Coronary artery (tissue), 2 donors: ENCODE results near the gene PLEKHG1.

Experiments used
- DNase-seq: peaks from one replicate; pipeline ENCODE4 v3.0.0-alpha.2; 2017; ENCODE audit warnings: low spot score
- H3K27ac ChIP-seq, 2 donors: fragments of 200-600 bp; sonication (generic); one replicate each; pipeline ENCODE4 v1.5.1; 2016 to 2019
- H3K4me3 ChIP-seq: fragments of 200-600 bp; sonication (generic); 2 replicates; pipeline ENCODE4 v1.5.1; 2016; ENCODE audit warnings: mild to moderate bottlenecking, moderate library complexity
- TF ChIP-seq, protein P1 (sequence below): fragments of 200-600 bp; sonication (generic); IDR thresholded peaks from one replicate; pipeline ENCODE4 v1.5.1; 2019; ENCODE audit warnings: antibody characterized with exemption

PLEKHG1 gene

DNA sequence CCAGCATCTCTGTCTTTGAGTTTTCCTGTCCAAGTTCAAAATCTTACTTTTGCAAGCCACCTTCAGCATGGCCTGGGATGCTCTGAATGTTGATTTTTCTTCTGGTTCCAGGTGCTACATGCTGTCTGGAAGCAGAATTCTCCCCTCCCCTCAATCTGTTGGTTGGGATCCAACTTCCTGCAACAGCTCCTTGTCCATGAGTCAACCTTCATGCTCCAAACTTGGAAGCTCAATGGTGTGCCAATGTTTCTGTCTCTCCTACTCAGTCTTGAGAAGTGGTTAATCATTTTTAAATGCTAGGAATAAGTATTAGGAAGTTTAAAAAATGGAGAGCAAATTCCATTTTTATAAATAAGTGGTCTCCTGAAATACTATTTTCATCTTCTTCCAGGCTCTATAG lies 33.2 kb upstream of the PLEKHG1 start:
- TF ChIP-seq, protein P1, sequence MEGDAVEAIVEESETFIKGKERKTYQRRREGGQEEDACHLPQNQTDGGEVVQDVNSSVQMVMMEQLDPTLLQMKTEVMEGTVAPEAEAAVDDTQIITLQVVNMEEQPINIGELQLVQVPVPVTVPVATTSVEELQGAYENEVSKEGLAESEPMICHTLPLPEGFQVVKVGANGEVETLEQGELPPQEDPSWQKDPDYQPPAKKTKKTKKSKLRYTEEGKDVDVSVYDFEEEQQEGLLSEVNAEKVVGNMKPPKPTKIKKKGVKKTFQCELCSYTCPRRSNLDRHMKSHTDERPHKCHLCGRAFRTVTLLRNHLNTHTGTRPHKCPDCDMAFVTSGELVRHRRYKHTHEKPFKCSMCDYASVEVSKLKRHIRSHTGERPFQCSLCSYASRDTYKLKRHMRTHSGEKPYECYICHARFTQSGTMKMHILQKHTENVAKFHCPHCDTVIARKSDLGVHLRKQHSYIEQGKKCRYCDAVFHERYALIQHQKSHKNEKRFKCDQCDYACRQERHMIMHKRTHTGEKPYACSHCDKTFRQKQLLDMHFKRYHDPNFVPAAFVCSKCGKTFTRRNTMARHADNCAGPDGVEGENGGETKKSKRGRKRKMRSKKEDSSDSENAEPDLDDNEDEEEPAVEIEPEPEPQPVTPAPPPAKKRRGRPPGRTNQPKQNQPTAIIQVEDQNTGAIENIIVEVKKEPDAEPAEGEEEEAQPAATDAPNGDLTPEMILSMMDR = no peak
- H3K27ac ChIP-seq = no peak overlapping the region
- no peak for DNase-seq
- H3K4me3 ChIP-seq = no peak overlapping the region

DNA sequence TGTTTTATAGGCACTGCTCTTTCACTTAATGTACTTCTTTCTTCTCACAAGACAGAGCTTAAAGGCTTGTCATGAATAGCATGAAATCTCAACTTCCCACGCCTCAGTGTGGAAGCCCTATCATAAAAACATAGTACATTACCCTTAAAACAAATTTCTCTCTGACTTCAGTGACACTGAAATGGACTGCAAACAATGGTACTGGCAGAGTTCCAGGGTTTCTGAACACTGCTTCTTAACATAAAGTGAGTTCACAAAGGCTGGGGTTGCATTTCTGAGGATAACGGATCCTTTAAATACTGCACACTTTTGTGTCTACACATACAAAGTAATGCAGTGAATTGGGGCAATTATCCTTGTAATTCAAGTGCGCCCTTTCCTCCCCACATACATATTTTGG lies 32.3 kb upstream of the PLEKHG1 start:
- Histone ChIP-seq H3K4me3 (no peak overlapping the region), H3K27ac (no peak overlapping the region)
- DNase-seq = no peak
- TF ChIP-seq, protein P1 = no peak

DNA sequence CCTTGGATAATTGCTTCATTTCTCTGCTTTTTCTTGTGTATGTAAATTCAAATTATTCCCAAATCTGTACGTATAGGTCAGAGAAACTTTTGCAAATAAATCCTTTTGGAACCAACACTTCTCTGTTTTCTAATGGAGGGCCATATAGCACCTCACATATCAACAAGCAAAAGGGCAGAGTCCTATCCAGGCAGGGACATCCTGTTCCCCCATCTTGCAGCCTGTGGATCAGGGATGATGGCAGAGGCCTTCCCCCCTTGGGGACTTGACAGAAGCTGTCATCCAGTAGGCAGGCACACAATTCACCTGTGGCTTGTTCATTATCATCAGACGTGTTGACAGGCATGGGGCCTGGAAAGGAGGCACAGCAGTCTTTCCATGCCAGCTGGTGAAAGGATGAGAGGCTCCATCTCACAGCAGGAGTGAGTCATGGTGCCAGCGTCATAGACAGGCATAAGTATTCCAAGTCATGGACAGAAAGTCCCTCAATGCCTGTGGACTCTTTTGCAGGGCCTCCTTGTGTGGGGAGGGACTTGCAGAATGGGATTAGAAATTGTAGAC lies 31.8 kb upstream of the PLEKHG1 start:
- Histone ChIP-seq H3K4me3 (no peak overlapping the region), H3K27ac (no peak overlapping the region)
- TF ChIP-seq, protein P1 = no peak
- no peak for DNase-seq

DNA sequence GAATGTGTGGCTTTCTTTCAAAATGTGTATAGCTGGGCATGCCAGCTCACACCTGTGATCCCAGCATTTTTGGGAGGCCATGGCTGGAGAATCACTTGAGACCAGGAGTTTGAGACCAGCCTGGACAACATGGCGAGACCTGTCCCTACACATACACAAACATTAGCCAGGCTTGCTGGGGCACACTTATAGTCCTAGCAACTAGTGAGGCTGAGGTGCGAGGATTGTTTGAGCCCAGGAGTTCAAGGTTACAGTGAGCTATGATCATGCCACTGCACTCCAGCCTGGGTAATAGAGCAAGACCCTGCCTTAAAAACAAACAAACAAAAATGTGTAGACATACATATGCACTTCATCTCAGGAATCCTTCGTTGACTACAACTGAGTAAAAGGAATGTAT lies 31.1 kb upstream of the PLEKHG1 start:
- no peak overlapping the region for H3K4me3 ChIP-seq
- no peak for DNase-seq
- TF ChIP-seq, protein P1 = no peak
- H3K27ac ChIP-seq = no peak overlapping the region

DNA sequence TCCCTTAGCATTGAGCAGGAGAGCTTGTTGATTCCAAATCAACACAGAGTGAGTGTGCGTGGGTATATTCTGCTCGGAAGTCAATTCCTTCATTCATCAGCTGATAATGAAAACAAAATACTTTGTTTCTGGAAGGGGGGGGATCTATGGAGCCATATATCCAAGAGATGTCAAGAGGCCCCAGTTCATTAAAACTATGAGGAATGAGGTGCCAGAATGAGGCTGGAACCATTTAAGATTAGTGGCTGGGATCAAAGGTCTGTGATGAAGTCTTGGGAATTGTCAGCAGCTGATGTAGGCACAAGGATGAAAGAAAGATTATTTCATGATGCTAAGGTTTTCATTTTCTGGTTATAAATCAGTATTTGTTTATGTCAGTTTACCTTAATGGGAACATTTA lies 30.5 kb upstream of the PLEKHG1 start:
- no peak for DNase-seq
- TF ChIP-seq, protein P1 = no peak
- Histone ChIP-seq H3K27ac (no peak overlapping the region), H3K4me3 (no peak overlapping the region)

DNA sequence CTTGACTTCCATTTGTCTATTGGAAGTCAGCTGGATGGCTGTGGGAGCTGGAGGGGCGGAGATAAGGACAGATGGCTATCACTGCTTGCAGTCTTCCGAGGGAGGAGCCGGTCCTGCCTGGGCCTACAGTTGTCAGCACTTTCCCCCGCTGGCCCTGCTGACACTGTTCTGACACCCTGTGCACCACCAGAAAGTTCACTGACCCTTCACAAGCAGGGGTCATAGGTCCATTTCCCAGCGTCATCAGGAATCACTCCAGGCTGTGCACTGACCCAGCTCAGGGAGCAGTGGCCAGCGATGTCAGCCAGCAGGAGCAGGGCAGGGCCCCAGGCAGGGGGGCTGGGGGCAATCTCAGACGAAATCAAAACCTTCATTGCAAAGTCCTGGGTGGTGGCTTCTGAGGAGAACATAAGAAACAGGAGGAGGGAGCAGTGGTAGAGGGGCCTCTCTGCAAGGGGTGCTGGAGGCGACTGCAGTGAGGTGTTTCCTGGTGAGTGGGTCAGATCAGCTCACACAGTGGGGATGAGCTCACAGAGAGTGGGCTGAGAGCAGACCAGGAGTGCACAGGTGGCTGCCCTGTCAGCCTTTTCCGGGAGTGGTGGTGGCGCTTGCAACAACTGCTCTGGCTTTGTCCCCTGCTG lies 26.5 kb upstream of the PLEKHG1 start:
- H3K27ac ChIP-seq = no peak overlapping the region
- DNase-seq = no peak
- TF ChIP-seq, protein P1 = no peak
- H3K4me3 ChIP-seq = no peak overlapping the region

DNA sequence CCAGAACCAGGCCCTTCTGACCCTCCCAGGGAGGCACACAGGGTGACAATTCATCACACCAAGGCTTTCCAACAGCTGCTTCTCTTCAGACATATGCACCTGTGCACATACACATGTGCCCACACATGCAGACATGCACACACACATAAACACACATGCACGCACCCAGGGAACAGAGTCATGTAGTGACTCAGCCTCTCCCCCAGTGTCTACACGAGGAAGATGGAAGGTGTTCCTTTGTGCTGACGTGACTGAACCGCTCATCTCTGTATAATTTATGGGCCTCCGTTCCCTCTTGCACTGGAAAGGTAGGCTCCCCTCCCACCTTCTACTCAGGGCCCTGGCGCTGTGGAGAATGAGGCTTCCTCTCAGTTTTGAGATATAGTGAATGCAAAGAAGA lies 23.8 kb upstream of the PLEKHG1 start:
- TF ChIP-seq, protein P1 = no peak
- H3K4me3 ChIP-seq = no peak overlapping the region
- no peak for DNase-seq
- no peak overlapping the region for H3K27ac ChIP-seq
